Caco-2 (cell line): ENCODE results near the gene ZNF280C. TPM values are rescaled to one million over a fixed set of nuclear protein-coding genes. Genes with fewer than 3 reads are reported as not detected.

Experiments
- BruUV-seq: library from RNA; stranded (reverse); fragments of 400-500 nt; replicated peaks from 2 replicates; lab custom pipeline; 2021; lab: Mats Ljungman, UMichigan
- CTCF ChIA-PET: fragments of 300-600 bp; sonication (Branson Sonifier 250); formaldehyde crosslinking; loops from one replicate; lab custom pipeline; 2022; ENCODE audit warnings: antibody characterized with exemption; lab: Charles Lee
- POLR2A ChIA-PET: fragments of 300-600 bp; sonication (Branson Sonifier 250); formaldehyde crosslinking; loops from one replicate; lab custom pipeline; 2022; ENCODE audit warnings: antibody characterized with exemption; lab: Charles Lee
- DNase-seq, 2 experiments: peaks; one replicate each; pipeline versions ENCODE4 v3.0.0 to v3.0.0-alpha.2; 2020 to 2022
- H3K27me3 ChIP-seq: replicated peaks from 2 replicates; pipeline ENCODE4 v1.6.0; 2011; ENCODE audit warnings: low read length; ENCODE audit not compliant: control insufficient read depth, insufficient read depth
- H3K36me3 ChIP-seq: 2 replicates; pipeline ENCODE4 v1.5.1; 2011; ENCODE audit warnings: low read length; ENCODE audit not compliant: control insufficient read depth, insufficient read depth
- H3K4me1 ChIP-seq: fragments of 250-450 bp; sonication (Bioruptor Pico); 2 replicates; pipeline ENCODE4 v1.5.1; 2020; ENCODE audit warnings: mild to moderate bottlenecking
- H3K4me3 ChIP-seq: 2 replicates; pipeline ENCODE4 v1.5.1; 2011; ENCODE audit warnings: low read depth, mild to moderate bottlenecking, control low read depth, low read length
- H3K9me3 ChIP-seq: fragments of 250-450 bp; sonication (Bioruptor Pico); 2 replicates; pipeline ENCODE4 v1.5.1; 2020; ENCODE audit warnings: mild to moderate bottlenecking, moderate library complexity
- H3K27ac Mint-ChIP-seq: one replicate; pipeline ENCODE4 v1.8.0; 2022; ENCODE audit warnings: mixed read lengths; ENCODE audit not compliant: unreplicated experiment
- H3K27me3 Mint-ChIP-seq: one replicate; pipeline ENCODE4 v1.8.0; 2022; ENCODE audit warnings: mixed read lengths; ENCODE audit not compliant: insufficient read depth, unreplicated experiment
- H3K36me3 Mint-ChIP-seq: one replicate; pipeline ENCODE4 v1.8.0; 2022; ENCODE audit warnings: mild to moderate bottlenecking, mixed read lengths; ENCODE audit not compliant: insufficient read depth, unreplicated experiment
- H3K4me1 Mint-ChIP-seq: one replicate; pipeline ENCODE4 v1.8.0; 2022; ENCODE audit warnings: low read depth, mixed read lengths; ENCODE audit not compliant: unreplicated experiment
- H3K4me3 Mint-ChIP-seq: one replicate; pipeline ENCODE4 v1.8.0; 2022; ENCODE audit warnings: mild to moderate bottlenecking, moderate library complexity, mixed read lengths; ENCODE audit not compliant: unreplicated experiment
- H3K9me3 Mint-ChIP-seq: one replicate; pipeline ENCODE4 v1.8.0; 2022; ENCODE audit warnings: mixed read lengths; ENCODE audit not compliant: unreplicated experiment
- intact Hi-C: fragments of 100-400 bp; cut with micrococcal nuclease; formaldehyde crosslinking; loops from one replicate; pipeline ENCODE4 v1.10.0; 2022; ENCODE audit not compliant: unreplicated experiment
- total RNA-seq: library from RNA; stranded (reverse); gene quantifications from 2 replicates; pipeline ENCODE4 v1.2.3, GENCODE V29; 2022
- TF ChIP-seq, protein P1 (sequence below), 2 experiments: fragments of 200-600 bp in 1 of 2; IDR thresholded peaks; 1 replicate in 1 of 2; 2 replicates in 1 of 2; pipeline versions ENCODE4 v1.5.1 to v1.8.0; 2011 to 2022; ENCODE audit warnings: antibody characterized with exemption in 1 of 2, control low read depth in 1 of 2, inconsistent platforms in 1 of 2, low read depth in 1 of 2, low read length in 1 of 2, mild to moderate bottlenecking in 1 of 2, moderate library complexity in 1 of 2; ENCODE audit not compliant: insufficient read depth in 1 of 2, severe bottlenecking in 1 of 2, unreplicated experiment in 1 of 2

The ZNF280C gene
- total RNA-seq, 1 experiment from 2014 or later: 6.4 TPM

DNA sequence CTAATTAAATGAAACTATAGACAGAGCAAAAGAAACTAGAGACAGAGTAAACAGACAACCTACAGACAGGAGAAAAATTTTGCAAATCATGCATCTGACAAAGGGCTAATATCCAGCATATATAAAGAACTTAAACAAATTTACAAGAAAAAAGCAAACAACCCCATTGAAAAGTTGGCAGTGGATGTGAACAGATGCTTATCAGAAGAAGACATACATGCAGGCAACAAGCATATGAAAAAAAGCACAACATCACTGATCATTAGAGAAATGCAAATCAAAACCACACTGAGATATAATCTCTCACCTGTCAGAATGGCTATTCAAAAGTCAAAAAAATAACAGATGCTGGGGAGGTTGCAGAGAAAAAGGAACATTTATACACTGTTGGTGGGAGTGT, 14.8 kb downstream of the ZNF280C start:
- Histone ChIP-seq H3K27me3 (no peaks in the 10 kb centered on the region), H3K4me1 (no peaks in the 10 kb centered on the region), H3K4me3 (no peak overlapping the region), H3K36me3 (no peaks in the 10 kb centered on the region), H3K9me3 (no peaks in the 10 kb centered on the region)
- POLR2A ChIA-PET: no interaction called here
- no peak overlapping the region for H3K4me3 Mint-ChIP-seq
- TF ChIP-seq, protein P1, sequence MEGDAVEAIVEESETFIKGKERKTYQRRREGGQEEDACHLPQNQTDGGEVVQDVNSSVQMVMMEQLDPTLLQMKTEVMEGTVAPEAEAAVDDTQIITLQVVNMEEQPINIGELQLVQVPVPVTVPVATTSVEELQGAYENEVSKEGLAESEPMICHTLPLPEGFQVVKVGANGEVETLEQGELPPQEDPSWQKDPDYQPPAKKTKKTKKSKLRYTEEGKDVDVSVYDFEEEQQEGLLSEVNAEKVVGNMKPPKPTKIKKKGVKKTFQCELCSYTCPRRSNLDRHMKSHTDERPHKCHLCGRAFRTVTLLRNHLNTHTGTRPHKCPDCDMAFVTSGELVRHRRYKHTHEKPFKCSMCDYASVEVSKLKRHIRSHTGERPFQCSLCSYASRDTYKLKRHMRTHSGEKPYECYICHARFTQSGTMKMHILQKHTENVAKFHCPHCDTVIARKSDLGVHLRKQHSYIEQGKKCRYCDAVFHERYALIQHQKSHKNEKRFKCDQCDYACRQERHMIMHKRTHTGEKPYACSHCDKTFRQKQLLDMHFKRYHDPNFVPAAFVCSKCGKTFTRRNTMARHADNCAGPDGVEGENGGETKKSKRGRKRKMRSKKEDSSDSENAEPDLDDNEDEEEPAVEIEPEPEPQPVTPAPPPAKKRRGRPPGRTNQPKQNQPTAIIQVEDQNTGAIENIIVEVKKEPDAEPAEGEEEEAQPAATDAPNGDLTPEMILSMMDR (IDR thresholded peaks at IDR 0.05; ENCODE audit: insufficient read depth in 1 of 2, low read depth in 1 of 2, low read length in 1 of 2, severe bottlenecking in 1 of 2, unreplicated experiment in 1 of 2): no peak
- no peaks in the 10 kb centered on the region for H3K4me1 Mint-ChIP-seq
- no TSS peak for BruUV-seq
- no peaks in the 10 kb centered on the region for H3K27me3 Mint-ChIP-seq
- CTCF ChIA-PET: no interaction called here
- peaks cover 13% of the 10 kb centered on the region for H3K36me3 Mint-ChIP-seq
- H3K27ac Mint-ChIP-seq: no peak overlapping the region
- no peak for DNase-seq
- intact Hi-C loops: no loop called here
- H3K9me3 Mint-ChIP-seq: no peaks in the 10 kb centered on the region

- TF ChIP-seq, protein P1 (IDR thresholded peaks at IDR 0.05; ENCODE audit: insufficient read depth in 1 of 2, low read depth in 1 of 2, low read length in 1 of 2, severe bottlenecking in 1 of 2, unreplicated experiment in 1 of 2): no peak
Observed at GRCh38 chrX:130251671-130252070, 17.0 kb downstream of the ZNF280C start.

GRCh38 chrX:130247996-130248395, 20.7 kb downstream of the ZNF280C start:
- TF ChIP-seq, protein P1 (IDR thresholded peaks at IDR 0.05; ENCODE audit: insufficient read depth in 1 of 2, low read depth in 1 of 2, low read length in 1 of 2, severe bottlenecking in 1 of 2, unreplicated experiment in 1 of 2): no peak
- Mint-ChIP-seq H3K9me3 (no peaks in the 10 kb centered on the region), H3K4me1 (peaks cover 7% of the 10 kb centered on the region), H3K27me3 (no peaks in the 10 kb centered on the region), H3K27ac (no peak overlapping the region), H3K36me3 (peaks cover 6% of the 10 kb centered on the region), H3K4me3 (no peak overlapping the region)
- H3K4me3 ChIP-seq: no peak overlapping the region
- H3K36me3 ChIP-seq: no peaks in the 10 kb centered on the region
- ChIA-PET CTCF (no interaction called here), POLR2A (no interaction called here)
- H3K9me3 ChIP-seq: no peaks in the 10 kb centered on the region
- H3K27me3 ChIP-seq: no peaks in the 10 kb centered on the region
- no peaks in the 10 kb centered on the region for H3K4me1 ChIP-seq
- no TSS peak for BruUV-seq
- intact Hi-C loops: no loop called here
- no peak for DNase-seq

More at GRCh38 chrX:130251671-130252070, 17.0 kb downstream of the ZNF280C start:
- no peak overlapping the region for H3K27ac Mint-ChIP-seq
- ChIA-PET POLR2A (no interaction called here), CTCF (no interaction called here)
- H3K4me1 Mint-ChIP-seq: peaks cover 2% of the 10 kb centered on the region
- H3K36me3 ChIP-seq: no peaks in the 10 kb centered on the region
- peaks cover 10% of the 10 kb centered on the region for H3K36me3 Mint-ChIP-seq
- H3K9me3 Mint-ChIP-seq: no peaks in the 10 kb centered on the region
- no peak for DNase-seq
- H3K4me3 Mint-ChIP-seq: no peak overlapping the region
- no peaks in the 10 kb centered on the region for H3K27me3 ChIP-seq
- BruUV-seq: no TSS peak
- H3K27me3 Mint-ChIP-seq: no peaks in the 10 kb centered on the region
- H3K9me3 ChIP-seq: no peaks in the 10 kb centered on the region
- intact Hi-C loops: no loop called here
- no peak overlapping the region for H3K4me3 ChIP-seq
- H3K4me1 ChIP-seq: no peaks in the 10 kb centered on the region
